GM19025 (cell line): ENCODE data around the gene EIF3F.

Source experiments
- ATAC-seq: cut with Tn5 transposase; IDR thresholded peaks from one replicate; pipeline ENCODE4 v1.9.1; 2021; ENCODE audit warnings: mild to moderate bottlenecking, low read depth, moderate library complexity; ENCODE audit not compliant: unreplicated experiment

The EIF3F gene

GRCh38 chr11:8036002-8036802 lies 49.1 kb downstream of the EIF3F start:
- no peak for ATAC-seq

DNA sequence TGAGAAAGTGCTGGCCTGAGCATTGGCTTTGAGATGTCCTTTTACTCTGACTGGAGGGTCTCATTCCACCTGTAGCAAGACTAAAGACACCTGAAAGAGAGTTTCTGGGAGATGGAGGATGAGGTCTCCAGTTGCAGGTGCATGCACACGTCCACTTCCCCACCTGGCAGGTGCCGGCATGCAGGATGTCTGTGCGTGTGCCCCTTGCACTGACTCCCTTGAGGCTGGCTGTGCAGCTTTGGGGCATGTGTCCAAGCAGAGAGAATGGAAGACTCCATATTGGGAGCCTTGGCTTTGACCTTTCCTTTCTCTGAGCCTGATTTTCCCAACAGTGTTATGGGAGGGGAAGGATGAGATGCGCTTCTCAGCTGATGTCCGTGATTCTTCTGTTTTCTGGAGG lies 49.8 kb downstream of the EIF3F start:
- ATAC-seq, result no peak

GRCh38 chr11:8038393-8038792 lies 51.3 kb downstream of the EIF3F start:
- no peak for ATAC-seq

- no peak for ATAC-seq
Observed at GRCh38 chr11:8038811-8039529, 51.8 kb downstream of the EIF3F start.

DNA sequence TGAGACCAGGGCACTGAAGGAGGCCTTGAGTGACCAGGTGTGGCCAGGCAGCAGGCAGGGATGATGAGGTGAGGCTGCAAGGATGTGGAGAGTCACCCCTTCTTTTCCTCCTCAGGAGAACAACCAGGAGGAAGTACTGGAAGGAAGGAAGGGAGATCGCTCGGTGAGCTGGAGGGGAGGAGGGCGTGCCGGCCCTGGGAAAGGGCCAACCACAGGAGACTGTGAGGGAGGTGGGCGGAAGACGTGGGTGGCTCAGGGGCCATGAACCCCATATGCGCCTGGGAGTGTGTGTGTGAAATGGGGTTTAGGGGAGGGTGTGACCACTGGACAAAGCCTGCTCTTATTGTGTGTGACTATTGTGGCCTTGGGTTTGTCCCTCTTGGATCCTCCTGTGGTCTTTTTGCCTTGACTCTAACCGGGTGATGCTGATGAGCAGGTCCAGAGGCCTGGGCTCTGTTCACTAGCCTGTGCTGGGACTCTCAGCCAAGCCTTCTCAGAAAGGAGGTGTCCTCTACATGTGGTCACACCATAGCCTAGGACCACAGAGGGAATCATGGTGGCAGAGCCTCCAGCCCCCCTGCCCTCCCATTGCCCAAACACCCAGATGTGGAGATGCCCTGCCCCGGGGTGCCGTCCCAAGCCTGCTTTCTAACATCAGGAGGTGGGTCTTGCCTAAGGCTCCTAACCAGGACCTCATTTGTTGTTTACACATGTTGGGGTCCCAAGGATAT lies 52.6 kb downstream of the EIF3F start:
- ATAC-seq, result no peak

DNA sequence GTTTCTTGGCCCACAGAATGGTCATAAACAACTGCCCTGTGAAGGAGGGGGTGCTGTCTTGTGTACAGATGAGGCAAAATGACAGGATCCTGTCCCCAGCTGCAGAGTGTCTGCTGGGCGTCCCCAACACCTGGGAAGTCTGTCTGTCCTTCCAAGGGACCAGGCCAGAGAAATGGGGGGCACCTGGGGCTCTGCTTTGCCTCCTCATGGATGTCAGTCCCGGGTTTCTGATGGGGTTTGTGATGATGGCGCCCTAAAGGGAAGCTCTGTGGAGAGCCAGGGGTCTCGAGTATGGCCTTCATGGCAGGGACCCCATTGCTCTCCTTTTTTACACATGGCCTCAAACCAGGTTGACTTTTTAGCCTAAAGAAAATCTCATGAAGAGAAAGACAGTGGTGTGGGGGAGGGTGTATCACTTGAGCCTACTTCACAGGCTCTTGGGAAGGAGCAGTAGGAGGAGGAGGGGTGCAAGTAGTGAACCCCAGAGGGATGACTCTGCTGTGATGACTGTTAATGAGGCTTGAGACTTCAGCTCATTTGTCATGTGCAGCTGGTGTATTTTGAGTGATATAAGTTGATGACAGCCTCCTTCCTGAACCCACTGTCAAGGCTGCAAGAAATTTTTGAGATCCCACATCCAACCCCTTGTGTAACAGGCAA lies 53.3 kb downstream of the EIF3F start:
- ATAC-seq, result no peak

- no peak for ATAC-seq
Observed at GRCh38 chr11:8040921-8041285, 53.8 kb downstream of the EIF3F start.

DNA sequence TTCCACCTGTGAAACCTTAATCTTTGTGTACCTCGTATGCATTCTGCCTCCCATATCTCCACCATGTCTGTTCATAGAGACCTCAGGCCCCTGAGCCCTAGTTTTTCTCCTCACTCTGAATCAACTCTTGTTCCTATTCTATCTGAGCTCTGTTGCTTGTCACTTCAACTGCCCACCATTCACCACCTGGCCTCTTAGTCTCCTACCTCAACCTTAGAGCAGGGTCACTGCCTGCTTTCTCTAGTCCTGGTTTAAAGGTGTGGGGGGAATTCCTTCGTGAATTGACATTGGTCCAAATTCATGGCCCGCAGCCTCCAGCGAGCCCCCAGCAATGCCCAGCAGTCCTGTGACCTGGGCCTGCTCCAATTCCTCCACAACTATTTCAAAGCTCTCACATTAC lies 54.4 kb downstream of the EIF3F start:
- no peak for ATAC-seq

- no peak for ATAC-seq
Observed at GRCh38 chr11:8043756-8044155, 56.6 kb downstream of the EIF3F start.

GRCh38 chr11:8045839-8046238 lies 58.7 kb downstream of the EIF3F start:
- no peak for ATAC-seq

- no peak for ATAC-seq
Observed at GRCh38 chr11:8047382-8047781, 60.2 kb downstream of the EIF3F start.

DNA sequence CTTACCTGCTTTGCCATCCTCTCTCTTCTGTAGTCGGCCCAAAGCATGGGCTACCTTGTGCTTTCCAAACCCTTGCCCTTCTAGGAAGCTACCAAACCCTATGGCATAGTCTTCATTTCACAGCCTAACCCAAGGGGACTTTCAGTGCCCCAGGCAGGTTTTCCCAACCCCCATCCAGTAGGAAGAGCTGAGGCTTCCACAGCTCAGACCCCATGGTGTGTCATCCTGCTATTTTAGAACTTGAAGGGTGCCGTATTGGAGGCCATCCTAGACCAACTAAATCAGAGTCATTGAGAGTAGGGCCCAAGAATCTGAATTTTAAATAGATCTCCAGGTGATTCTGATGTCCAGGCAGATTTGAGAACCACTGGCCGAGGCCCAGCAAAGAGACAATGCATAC lies 61.9 kb downstream of the EIF3F start:
- ATAC-seq, result no peak
